H1 (cell line): ENCODE results near the gene MEIS3. TPM values are rescaled to one million over a fixed set of nuclear protein-coding genes. Genes with fewer than 3 reads are reported as not detected.
A peak's percentile ranks its signal among the peaks of the same experiment; 100 is the strongest.

ENCODE experiments used
- BRCA1 ChIP-seq: IDR thresholded peaks from 2 replicates; pipeline ENCODE4 v1.6.1; 2012; ENCODE audit warnings: low read depth, low read length, improper control_type of control experiment
- CHD2 ChIP-seq: IDR thresholded peaks from 2 replicates; pipeline ENCODE4 v1.6.1; 2012; ENCODE audit warnings: low read length, improper control_type of control experiment
- FOSL1 ChIP-seq: IDR thresholded peaks from 2 replicates; pipeline ENCODE4 v1.6.1; 2011; ENCODE audit warnings: mild to moderate bottlenecking, low read depth, low read length, moderate library complexity; ENCODE audit not compliant: insufficient read depth
- GABPA ChIP-seq: IDR thresholded peaks from 2 replicates; pipeline ENCODE4 v1.6.1; 2011; ENCODE audit warnings: mild to moderate bottlenecking, low read length, moderate library complexity, borderline replicate concordance; ENCODE audit not compliant: insufficient read depth
- HDAC2 ChIP-seq, 2 experiments: fragments of 300-600 bp in 1 of 2; sonication (generic) in 1 of 2; IDR thresholded peaks; 2 replicates each; pipeline ENCODE4 v1.6.1; 2011 to 2012; ENCODE audit warnings: low read depth in 2 of 2, low read length in 2 of 2, mild to moderate bottlenecking in 2 of 2, moderate library complexity in 2 of 2, borderline replicate concordance in 1 of 2, inconsistent platforms in 1 of 2
- KDM5A ChIP-seq: fragments of 200-600 bp; IDR thresholded peaks from 2 replicates; pipeline ENCODE4 v1.7.1; 2012; ENCODE audit warnings: mild to moderate bottlenecking, low read length, inconsistent platforms, mixed read lengths
- NANOG ChIP-seq: IDR thresholded peaks from 2 replicates; pipeline ENCODE4 v1.6.1; 2011; ENCODE audit warnings: low read length, low read depth, mild to moderate bottlenecking, inconsistent platforms; ENCODE audit not compliant: insufficient read depth, poor library complexity, severe bottlenecking
- NRF1 ChIP-seq: IDR thresholded peaks from 2 replicates; pipeline ENCODE4 v1.6.1; 2011; ENCODE audit warnings: mild to moderate bottlenecking, low read depth, low read length, improper control_type of control experiment
- POLR2A ChIP-seq, 2 experiments: IDR thresholded peaks; 1 replicate in 1 of 2; 2 replicates in 1 of 2; pipeline ENCODE4 v1.6.1; 2011; ENCODE audit warnings: low read depth in 2 of 2, low read length in 2 of 2, mild to moderate bottlenecking in 2 of 2; ENCODE audit errors: control extremely low read depth in 1 of 2
- RFX5 ChIP-seq: IDR thresholded peaks from 2 replicates; pipeline ENCODE4 v1.6.1; 2011; ENCODE audit warnings: low read depth, low read length, improper control_type of control experiment, borderline replicate concordance
- SAP30 ChIP-seq: fragments of 300-600 bp; sonication (generic); IDR thresholded peaks from 2 replicates; pipeline ENCODE4 v1.7.1; 2012; ENCODE audit warnings: low read length, moderate library complexity, mild to moderate bottlenecking, inconsistent platforms; ENCODE audit not compliant: insufficient read depth, insufficient replicate concordance
- SIN3A ChIP-seq, 2 experiments: IDR thresholded peaks in 1 of 2; conservative IDR thresholded peaks in 1 of 2; 2 replicates each; pipeline ENCODE4 v1.6.1; 2011 to 2012; ENCODE audit warnings: low read length in 2 of 2, improper control_type of control experiment in 1 of 2, low read depth in 1 of 2, mild to moderate bottlenecking in 1 of 2
- SIX5 ChIP-seq: IDR thresholded peaks from 2 replicates; pipeline ENCODE4 v1.6.1; 2011; ENCODE audit warnings: mild to moderate bottlenecking, low read depth, low read length
- SRF ChIP-seq: IDR thresholded peaks from 2 replicates; pipeline ENCODE4 v1.6.1; 2011; ENCODE audit warnings: mild to moderate bottlenecking, low read depth, low read length, moderate library complexity
- TEAD4 ChIP-seq: IDR thresholded peaks from 2 replicates; pipeline ENCODE4 v1.6.1; 2012; ENCODE audit warnings: low read depth, low read length, inconsistent platforms, mixed read lengths
- YY1 ChIP-seq: IDR thresholded peaks from 2 replicates; pipeline ENCODE4 v1.6.1; 2011; ENCODE audit warnings: low read depth, mild to moderate bottlenecking, low read length
- polyA plus RNA-seq, 7 experiments: library from polyadenylated mRNA; depleted of rRNA in 3 of 7; stranded (reverse) in 5 of 7; unstranded in 2 of 7; fragments of >200 nt in 5 of 7; fragments of 200-250 nt in 2 of 7; gene quantifications; 1 replicate in 5 of 7; 2 replicates in 1 of 7; 4 replicates in 1 of 7; pipeline versions ENCODE4 v1.2.1 to v1.2.3, GENCODE V29; 2011 to 2013; ENCODE audit warnings: missing spikeins in 2 of 7, mixed read lengths in 2 of 7
- total RNA-seq: library from RNA; stranded (reverse); fragmentation: NEBNext Ultra II Directional; extraction: Animal tissue kit (Norgen Biotek cat#: 25700); gene quantifications from 2 replicates; pipeline ENCODE4 v1.2.1, GENCODE V29; 2021
- TF ChIP-seq, protein P1 (sequence below): IDR thresholded peaks from 2 replicates; pipeline ENCODE4 v1.6.1; 2012; ENCODE audit warnings: low read length, inconsistent platforms
- TF ChIP-seq, protein P2 (sequence below): IDR thresholded peaks from 2 replicates; pipeline ENCODE4 v1.6.1; 2011; ENCODE audit warnings: low read depth, mild to moderate bottlenecking, low read length; ENCODE audit not compliant: insufficient read depth

The MEIS3 gene
- total and polyA plus RNA-seq, 2 of the 8 experiments (the other 6 are each of a cell fraction or from before 2014, with no cell fraction given) = 24.5 to 28.2 TPM

DNA sequence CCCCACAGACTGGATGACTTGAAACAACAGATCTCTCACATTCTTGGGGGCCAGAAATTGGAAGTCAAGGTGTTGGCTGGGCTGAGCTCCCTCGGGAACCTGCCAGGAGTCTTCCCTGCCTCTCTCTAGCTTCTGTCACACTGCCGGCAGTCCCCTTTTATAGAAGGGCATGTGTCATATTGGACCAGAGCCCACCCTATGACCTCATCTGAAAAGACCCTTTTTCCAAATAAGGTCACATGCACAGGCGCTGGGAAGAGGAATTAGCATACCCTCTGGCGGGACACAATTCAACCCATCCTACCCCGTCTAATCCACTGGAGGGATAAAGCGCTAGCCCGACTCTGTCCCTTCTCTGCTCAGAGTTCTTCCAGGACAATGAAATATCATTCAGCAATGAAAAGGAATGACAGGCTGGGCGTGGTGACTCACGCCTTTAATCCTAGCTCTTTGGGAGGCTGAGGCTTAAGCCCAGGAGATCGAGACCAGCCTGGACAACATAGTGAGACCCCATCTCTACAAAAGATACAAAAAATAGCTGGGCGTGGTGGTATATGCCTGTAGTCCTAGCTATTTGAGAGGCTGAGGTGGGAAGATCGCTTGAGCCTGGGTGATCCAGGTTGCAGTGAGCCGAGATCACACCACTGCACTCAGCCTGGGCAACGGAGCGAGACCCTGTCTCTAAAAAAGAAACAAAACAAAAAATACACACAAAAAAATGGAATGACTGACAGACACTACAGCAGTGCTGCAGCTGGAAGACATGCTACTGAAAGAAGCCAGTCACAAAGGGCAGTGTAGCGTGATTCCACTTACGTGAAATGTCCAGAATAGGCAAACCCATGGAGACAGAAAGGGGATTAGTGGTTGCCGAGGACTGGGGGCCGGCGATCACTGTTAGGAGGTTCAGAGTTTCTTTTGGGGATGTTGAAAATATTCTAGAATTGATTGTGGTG is 28.5 kb downstream of the MEIS3 start (continued):
- TF ChIP-seq HDAC2 (IDR thresholded peaks at IDR 0.05; ENCODE audit: borderline replicate concordance in 1 of 2, low read depth in 2 of 2, low read length in 2 of 2) = no peak
- TF ChIP-seq, protein P1, sequence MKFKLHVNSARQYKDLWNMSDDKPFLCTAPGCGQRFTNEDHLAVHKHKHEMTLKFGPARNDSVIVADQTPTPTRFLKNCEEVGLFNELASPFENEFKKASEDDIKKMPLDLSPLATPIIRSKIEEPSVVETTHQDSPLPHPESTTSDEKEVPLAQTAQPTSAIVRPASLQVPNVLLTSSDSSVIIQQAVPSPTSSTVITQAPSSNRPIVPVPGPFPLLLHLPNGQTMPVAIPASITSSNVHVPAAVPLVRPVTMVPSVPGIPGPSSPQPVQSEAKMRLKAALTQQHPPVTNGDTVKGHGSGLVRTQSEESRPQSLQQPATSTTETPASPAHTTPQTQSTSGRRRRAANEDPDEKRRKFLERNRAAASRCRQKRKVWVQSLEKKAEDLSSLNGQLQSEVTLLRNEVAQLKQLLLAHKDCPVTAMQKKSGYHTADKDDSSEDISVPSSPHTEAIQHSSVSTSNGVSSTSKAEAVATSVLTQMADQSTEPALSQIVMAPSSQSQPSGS = no peak
- TF ChIP-seq, protein P2, sequence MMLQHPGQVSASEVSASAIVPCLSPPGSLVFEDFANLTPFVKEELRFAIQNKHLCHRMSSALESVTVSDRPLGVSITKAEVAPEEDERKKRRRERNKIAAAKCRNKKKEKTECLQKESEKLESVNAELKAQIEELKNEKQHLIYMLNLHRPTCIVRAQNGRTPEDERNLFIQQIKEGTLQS = no peak
- no peak for TF ChIP-seq NANOG
- peak; percentile 50; the same call in 1 of the 2 replicates for TF ChIP-seq SRF
- no peak for TF ChIP-seq FOSL1
- no peak for TF ChIP-seq SIN3A (conservative IDR thresholded peaks at IDR 0.05 in 1 of 2, IDR thresholded peaks at IDR 0.05 in 1 of 2; ENCODE audit: low read depth in 1 of 2, low read length in 2 of 2)
- TF ChIP-seq YY1 = no peak
- TF ChIP-seq POLR2A (IDR thresholded peaks at IDR 0.05; ENCODE audit: control extremely low read depth in 1 of 2, low read depth in 2 of 2, low read length in 2 of 2) = 0 out of 3 replicates have a peak, but pooled peaks of 1 of the 2 experiments have one; percentile 20
- TF ChIP-seq CHD2 = no peak
- no peak for TF ChIP-seq GABPA
- no peak for TF ChIP-seq TEAD4
- no peak for TF ChIP-seq RFX5
- no peak for TF ChIP-seq KDM5A
- TF ChIP-seq BRCA1 = no peak
- TF ChIP-seq SIX5 = no peak
- no peak for TF ChIP-seq NRF1
- TF ChIP-seq SAP30 = no peak
